HCT116 (cell line): ENCODE measurements around the gene PIP4K2A. TPM values are rescaled to one million over a fixed set of nuclear protein-coding genes. Genes with fewer than 3 reads are reported as not detected.

Source experiments
- ATAC-seq: fragments of 200-7000 bp; cut with Tn5 transposase; 2 replicates; pipeline ENCODE4 v1.9.1; 2020; ENCODE audit warnings: mild to moderate bottlenecking, moderate library complexity
- BruUV-seq: library from RNA; stranded (reverse); fragments of 400-500 nt; replicated peaks from 2 replicates; lab custom pipeline; 2021; lab: Mats Ljungman, UMichigan
- CTCF ChIA-PET: fragments of 300-600 bp; sonication (Branson Sonifier 250); formaldehyde crosslinking; loops from one replicate; lab custom pipeline; 2021; ENCODE audit warnings: antibody characterized with exemption; lab: Charles Lee
- POLR2A ChIA-PET: fragments of 300-600, 350-600 bp; sonication (Branson Sonifier 250); formaldehyde crosslinking; loops from one replicate; lab custom pipeline; 2021; ENCODE audit warnings: antibody characterized with exemption; lab: Charles Lee
- RAD21 ChIA-PET, 2 experiments: fragments of 300-600 bp; sonication (Branson Sonifier 250); formaldehyde crosslinking; loops; one replicate each; lab custom pipeline; 2023; ENCODE audit warnings: low total read pairs in 2 of 2; ENCODE audit not compliant: uncharacterized antibody in 2 of 2, unreplicated experiment in 2 of 2, low non-redundant PET in 1 of 2; lab: Charles Lee
- DNase-seq: peaks from one replicate; pipeline ENCODE4 v3.0.0-alpha.2; 2010; ENCODE audit warnings: low read depth, low spot score
- H2AFZ ChIP-seq: fragments of 200-600 bp; shearing (Covaris generic), sonication (generic); 2 replicates; pipeline ENCODE4 v1.6.1; 2017; ENCODE audit warnings: low read depth, mixed run types, mixed read lengths, antibody characterized with exemption, low read length; ENCODE audit not compliant: poor library complexity, severe bottlenecking
- H3K27ac ChIP-seq: 2 replicates; pipeline ENCODE4 v1.5.1; 2012; ENCODE audit warnings: low read depth, low read length
- H3K27me3 ChIP-seq: fragments of 200-600 bp; sonication (generic); 2 replicates; pipeline ENCODE4 v1.6.1; 2016; ENCODE audit warnings: mixed run types, low read length, mixed read lengths; ENCODE audit not compliant: insufficient read depth
- H3K36me3 ChIP-seq, 2 experiments: fragments of 200-500 bp in 1 of 2; fragments of 200-600 bp in 1 of 2; sonication (Bioruptor generic) in 1 of 2; sonication (generic) in 1 of 2; 2 replicates each; pipeline versions ENCODE4 v1.5.1 to v1.6.1; 2014 to 2016; ENCODE audit warnings: low read length in 2 of 2, inconsistent platforms in 1 of 2, mixed read lengths in 1 of 2, mixed run types in 1 of 2; ENCODE audit not compliant: insufficient read depth in 2 of 2, control insufficient read depth in 1 of 2
- H3K4me1 ChIP-seq, 2 experiments: fragments of 200-600 bp in 1 of 2; sonication (generic) in 1 of 2; 2 replicates each; pipeline versions ENCODE4 v1.5.1 to v1.6.1; 2012 to 2017; ENCODE audit warnings: low read length in 2 of 2, inconsistent platforms in 1 of 2, mild to moderate bottlenecking in 1 of 2, mixed read lengths in 1 of 2, mixed run types in 1 of 2, moderate library complexity in 1 of 2; ENCODE audit not compliant: insufficient read depth in 2 of 2, control insufficient read depth in 1 of 2
- H3K4me2 ChIP-seq: fragments of 200-600 bp; sonication (generic); 2 replicates; pipeline ENCODE4 v1.6.1; 2017; ENCODE audit warnings: mixed run types, low read length, mixed read lengths
- H3K4me3 ChIP-seq, 2 experiments: fragments of 200-600 bp in 1 of 2; sonication (generic) in 1 of 2; replicated peaks in 1 of 2; 2 replicates each; pipeline ENCODE4 v1.5.1; 2011 to 2016; ENCODE audit warnings: low read length in 2 of 2, control low read depth in 1 of 2, low read depth in 1 of 2, mild to moderate bottlenecking in 1 of 2, mixed read lengths in 1 of 2, mixed run types in 1 of 2
- H3K79me2 ChIP-seq: fragments of 200-600 bp; sonication (generic); 2 replicates; pipeline ENCODE4 v1.6.1; 2017; ENCODE audit warnings: mild to moderate bottlenecking, mixed run types, low read length, moderate library complexity, mixed read lengths; ENCODE audit not compliant: insufficient read depth
- H3K9ac ChIP-seq: fragments of 200-600 bp; sonication (generic); 2 replicates; pipeline ENCODE4 v1.6.1; 2016; ENCODE audit warnings: low read length, mixed read lengths
- H3K9me2 ChIP-seq: fragments of 200-600 bp; sonication (generic), shearing (Covaris generic); 2 replicates; pipeline ENCODE4 v1.6.1; 2017; ENCODE audit warnings: mixed run types, mild to moderate bottlenecking, moderate library complexity; ENCODE audit not compliant: insufficient read depth
- H3K9me3 ChIP-seq, 2 experiments: fragments of 200-500 bp in 1 of 2; fragments of 200-600 bp in 1 of 2; sonication (Bioruptor generic) in 1 of 2; sonication (generic) in 1 of 2; 2 replicates each; pipeline ENCODE4 v1.6.1; 2014 to 2017; ENCODE audit warnings: low read length in 2 of 2, mixed read lengths in 2 of 2, inconsistent platforms in 1 of 2, low read depth in 1 of 2, mild to moderate bottlenecking in 1 of 2, mixed run types in 1 of 2, moderate library complexity in 1 of 2; ENCODE audit not compliant: control insufficient read depth in 1 of 2, insufficient read depth in 1 of 2
- H4K20me1 ChIP-seq: fragments of 200-600 bp; sonication (generic), shearing (Covaris generic); 2 replicates; pipeline ENCODE4 v1.6.1; 2017; ENCODE audit warnings: mixed run types, mild to moderate bottlenecking, moderate library complexity; ENCODE audit not compliant: insufficient read depth
- CBX3 ChIP-seq: IDR thresholded peaks from 2 replicates; pipeline ENCODE4 v1.6.1; 2012; ENCODE audit warnings: low read depth
- ELF1 ChIP-seq: IDR thresholded peaks from 2 replicates; pipeline ENCODE4 v1.6.1; 2012; ENCODE audit warnings: low read depth, borderline replicate concordance
- EZH2phosphoT487 ChIP-seq: fragments of 200-600 bp; IDR thresholded peaks from 2 replicates; pipeline ENCODE4 v1.6.1; 2018; ENCODE audit warnings: antibody characterized with exemption, borderline replicate concordance
- JUND ChIP-seq: IDR thresholded peaks from 2 replicates; pipeline ENCODE4 v1.6.1; 2012
- SP1 ChIP-seq: IDR thresholded peaks from 2 replicates; pipeline ENCODE4 v1.6.1; 2012; ENCODE audit warnings: low read depth
- SRF ChIP-seq: IDR thresholded peaks from 2 replicates; pipeline ENCODE4 v1.6.1; 2012; ENCODE audit warnings: low read depth
- TCF7L2 ChIP-seq: IDR thresholded peaks from 2 replicates; pipeline ENCODE4 v1.7.0; 2011; ENCODE audit warnings: borderline replicate concordance, inconsistent platforms; ENCODE audit not compliant: insufficient read depth, insufficient read length; ENCODE audit errors: extremely low read depth
- YY1 ChIP-seq: IDR thresholded peaks from 2 replicates; pipeline ENCODE4 v1.6.1; 2011; ENCODE audit warnings: low read length, low read depth, moderate library complexity, mild to moderate bottlenecking; ENCODE audit not compliant: insufficient replicate concordance; ENCODE audit errors: extremely low read depth
- ZNF274 ChIP-seq: fragments of 200-500 bp; sonication (Bioruptor generic); IDR thresholded peaks from 2 replicates; pipeline ENCODE4 v1.6.1; 2014; ENCODE audit warnings: mild to moderate bottlenecking, low read depth, low read length, inconsistent platforms
- intact Hi-C: fragments of 100-400 bp; cut with micrococcal nuclease; formaldehyde crosslinking; loops from 2 replicates; pipeline ENCODE4 v1.10.0; 2022
- total RNA-seq: library from RNA; stranded (reverse); gene quantifications from one replicate; pipeline ENCODE4 v1.2.1, GENCODE V29; 2021; ENCODE audit not compliant: unreplicated experiment

PIP4K2A gene
- total RNA-seq, 1 experiment from 2014 or later, result 41.9 TPM

DNA sequence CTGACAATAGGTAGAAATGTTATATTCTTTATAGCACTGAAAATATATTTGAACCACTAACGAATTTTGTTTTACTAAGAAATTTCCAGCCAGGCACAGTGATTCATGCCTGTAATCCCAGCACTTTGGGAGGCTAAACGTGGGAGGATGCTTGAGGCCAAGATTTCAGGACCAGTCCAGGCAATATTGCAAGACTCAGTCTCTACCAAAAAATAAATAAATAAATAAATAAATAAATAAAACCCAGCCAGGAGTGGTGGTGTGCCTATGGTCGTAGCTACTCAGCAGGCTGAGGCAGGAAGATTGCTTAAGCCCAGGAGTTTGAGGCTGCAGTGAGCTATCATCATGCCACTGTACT is 39.8 kb downstream of the PIP4K2A start:
- Histone ChIP-seq H3K27ac (no peak overlapping the region), H2AFZ (no peak overlapping the region), H3K4me3 (no peak overlapping the region), H3K9ac (no peak overlapping the region), H3K79me2 (peaks cover 100% of the 10 kb centered on the region), H3K9me3 (no peaks in the 10 kb centered on the region), H3K4me2 (no peak overlapping the region), H4K20me1 (peaks cover 11% of the 10 kb centered on the region; the same call in 1 of the 2 replicates), H3K36me3 (no peaks in the 10 kb centered on the region), H3K4me1 (peaks cover 0 to 30% of the 10 kb centered on the region in 2 experiments; a peak in 2 of 4 replicates), H3K27me3 (no peaks in the 10 kb centered on the region), H3K9me2 (no peaks in the 10 kb centered on the region)
- ChIA-PET CTCF (no interaction called here), RAD21 (no interaction called here), POLR2A (no interaction called here)
- ATAC-seq (no peak), DNase-seq (no peak)
- BruUV-seq, result no TSS peak
- no peak for TF ChIP-seq CBX3
- TF ChIP-seq JUND, result no peak
- no peak for TF ChIP-seq YY1
- no peak for TF ChIP-seq SRF
- TF ChIP-seq EZH2phosphoT487, result no peak
- TF ChIP-seq SP1, result no peak
- intact Hi-C loops, result no loop called here

DNA sequence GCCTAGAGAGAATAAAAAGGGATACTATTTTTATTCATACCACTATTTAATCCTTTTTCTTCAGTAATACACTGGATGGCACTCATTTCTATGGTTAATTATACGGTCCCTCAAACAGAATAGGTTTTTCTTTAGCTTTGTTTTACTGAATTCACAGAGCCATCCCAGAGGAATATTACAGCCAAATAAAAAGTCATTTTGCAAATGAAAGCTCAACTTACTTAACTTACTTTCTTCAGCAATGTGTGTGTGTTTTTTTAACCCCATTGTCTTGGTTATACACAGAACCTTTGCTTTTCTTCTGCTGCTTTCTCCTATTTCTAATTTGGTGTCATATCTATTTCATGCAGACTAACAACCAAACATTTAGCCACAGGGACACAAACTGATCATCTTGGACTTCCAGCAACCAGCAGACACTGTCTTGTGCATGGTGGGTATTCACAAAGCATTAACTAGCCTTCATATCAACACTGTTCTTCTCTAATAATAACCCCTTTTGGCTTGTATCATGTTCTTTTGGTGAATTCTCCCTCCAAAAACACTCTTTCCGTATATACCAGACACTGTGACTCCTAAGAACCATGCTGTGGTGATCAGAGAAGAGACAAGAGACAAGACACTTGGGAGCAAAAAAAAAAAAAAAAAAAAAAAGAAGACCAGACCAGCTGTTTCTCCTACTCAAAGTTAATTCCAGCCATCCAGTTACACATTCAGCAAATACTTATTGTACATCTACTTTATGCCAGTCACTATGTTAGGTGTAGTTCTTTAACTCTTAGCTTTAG is 40.4 kb downstream of the PIP4K2A start:
- RAD21 ChIA-PET, result no interaction called here
- Histone ChIP-seq H3K36me3 (no peaks in the 10 kb centered on the region), H3K9me3 (no peaks in the 10 kb centered on the region), H3K9me2 (no peaks in the 10 kb centered on the region), H2AFZ (no peak overlapping the region), H3K27me3 (no peaks in the 10 kb centered on the region), H3K4me2 (no peak overlapping the region), H3K27ac (no peak overlapping the region), H3K4me3 (no peak overlapping the region), H4K20me1 (peaks cover 6% of the 10 kb centered on the region; the same call in 1 of the 2 replicates), H3K79me2 (peaks cover 100% of the 10 kb centered on the region), H3K4me1 (peaks cover 0 to 36% of the 10 kb centered on the region in 2 experiments; a peak in 2 of 4 replicates), H3K9ac (no peak overlapping the region)
- TF ChIP-seq ZNF274 (no peak), SP1 (no peak), ELF1 (no peak), TCF7L2 (no peak)
- intact Hi-C loops, result no loop called here
- ATAC-seq, result no peak
- CTCF ChIA-PET, result no interaction called here
- no peak for DNase-seq
- POLR2A ChIA-PET, result no interaction called here
- BruUV-seq, result no TSS peak
